GM19455 (cell line): ENCODE measurements around the gene B4GALT2.

Source experiments
- ATAC-seq: cut with Tn5 transposase; IDR thresholded peaks from one replicate; pipeline ENCODE4 v1.9.1; 2021; ENCODE audit not compliant: unreplicated experiment

Gene B4GALT2

GRCh38 chr1:43978551-43979260 is at the start of gene B4GALT2:
TSS of gene B4GALT2 (plus strand) at chr1:43979210. CDS start at chr1:43981161, 1,951 bp downstream.
- no peak for ATAC-seq

GRCh38 chr1:43930168-43930948 is 48.7 kb upstream of the B4GALT2 start:
- ATAC-seq, result no peak

- no peak for ATAC-seq
These were observed 48.1 kb upstream of the B4GALT2 start for GRCh38 chr1:43930949-43931275.

GRCh38 chr1:43931711-43932660 is 47.0 kb upstream of the B4GALT2 start:
- no peak for ATAC-seq

GRCh38 chr1:43932786-43933385 is 46.1 kb upstream of the B4GALT2 start:
- ATAC-seq, result no peak

GRCh38 chr1:43933386-43934100 is 45.5 kb upstream of the B4GALT2 start, which contains the start of gene ARTN:
TSS of gene ARTN (plus strand) at chr1:43933801. CDS start at chr1:43935657, 1,856 bp downstream.
- ATAC-seq, result no peak

GRCh38 chr1:43934101-43934985 is 44.7 kb upstream of the B4GALT2 start:
- ATAC-seq, result no peak

- no peak for ATAC-seq
These were observed 44.1 kb upstream of the B4GALT2 start for GRCh38 chr1:43934986-43935324.

- ATAC-seq, result no peak
These were observed 43.1 kb upstream of the B4GALT2 start for GRCh38 chr1:43935711-43936427.

GRCh38 chr1:43936431-43937151 is 42.4 kb upstream of the B4GALT2 start:
- ATAC-seq, result no peak

GRCh38 chr1:43937179-43937865 is 41.7 kb upstream of the B4GALT2 start:
- ATAC-seq, result no peak

GRCh38 chr1:43938383-43938782 is 40.6 kb upstream of the B4GALT2 start:
- no peak for ATAC-seq

- ATAC-seq, result no peak
These were observed 40.0 kb upstream of the B4GALT2 start for GRCh38 chr1:43938892-43939587.

- ATAC-seq, result no peak
These were observed 36.6 kb upstream of the B4GALT2 start for GRCh38 chr1:43942411-43942810.

GRCh38 chr1:43944860-43945259 is 34.1 kb upstream of the B4GALT2 start:
- ATAC-seq, result no peak

GRCh38 chr1:43945674-43946235 is 33.3 kb upstream of the B4GALT2 start:
- ATAC-seq, result no peak
